ENCODE measurements around the gene BACH2. TPM values are rescaled to one million over a fixed set of nuclear protein-coding genes. Genes with fewer than 3 reads are reported as not detected.

BACH2 gene
- total RNA-seq, 4 donors from 2014 or later, result 9.3 to 34.5 (median 11.1) TPM

GRCh38 chr6:90000864-90001731 is 295.5 kb downstream of the BACH2 start:
- 81 to 82% methylated on average over 5 of the region's 5 CpGs for WGBS, 2 donors
- intact Hi-C loops (cut with DNase I; ENCODE audit: low total_unique reads), result no loop called here
- H3K4me3 ChIP-seq (ENCODE audit: low read depth, poor library complexity, severe bottlenecking), result no peak overlapping the region
- no peak for TF ChIP-seq CTCF (IDR thresholded peaks at IDR 0.05)
- no peak for TF ChIP-seq POLR2A (IDR thresholded peaks at IDR 0.05)
- DNase-seq (ENCODE audit: low spot score in 2 of 2), result no peak

GRCh38 chr6:89999945-90000825 is 296.5 kb downstream of the BACH2 start:
- no peak overlapping the region for H3K4me3 ChIP-seq (ENCODE audit: low read depth, poor library complexity, severe bottlenecking)
- intact Hi-C loops (cut with DNase I; ENCODE audit: low total_unique reads), result no loop called here
- TF ChIP-seq CTCF (IDR thresholded peaks at IDR 0.05), result no peak
- TF ChIP-seq POLR2A (IDR thresholded peaks at IDR 0.05), result no peak
- WGBS, 2 donors, result 51 to 69% methylated on average over 8 of the region's 8 CpGs
- no peak for DNase-seq (ENCODE audit: low spot score in 2 of 2)

- TF ChIP-seq CTCF (IDR thresholded peaks at IDR 0.05) (no peak), POLR2A (IDR thresholded peaks at IDR 0.05) (no peak)
- intact Hi-C loops (cut with DNase I; ENCODE audit: low total_unique reads), result no loop called here
- WGBS, 2 donors, result 18 to 21% methylated on average over 4 of the region's 4 CpGs
- H3K4me3 ChIP-seq (ENCODE audit: low read depth, poor library complexity, severe bottlenecking), result no peak overlapping the region
- DNase-seq (ENCODE audit: low spot score in 2 of 2), result peak; percentile 54 to 88
Measured at GRCh38 chr6:89999154-89999553, 297.5 kb downstream of the BACH2 start.

- intact Hi-C loops (cut with DNase I; ENCODE audit: low total_unique reads), result no loop called here
- H3K4me3 ChIP-seq (ENCODE audit: low read depth, poor library complexity, severe bottlenecking), result no peak overlapping the region
- WGBS, 2 donors, result 57 to 66% methylated on average over 6 of the region's 6 CpGs
- DNase-seq (ENCODE audit: low spot score in 2 of 2), result no peak
- TF ChIP-seq CTCF (IDR thresholded peaks at IDR 0.05) (no peak), POLR2A (IDR thresholded peaks at IDR 0.05) (no peak)
Measured at GRCh38 chr6:89997456-89998445, 298.9 kb downstream of the BACH2 start.

GRCh38 chr6:89993411-89993810 is 303.2 kb downstream of the BACH2 start:
- H3K4me3 ChIP-seq (ENCODE audit: low read depth, poor library complexity, severe bottlenecking), result no peak overlapping the region
- no peak for DNase-seq (ENCODE audit: low spot score in 2 of 2)
- 97 to 98% methylated on average over 3 of the region's 3 CpGs for WGBS, 2 donors
- TF ChIP-seq POLR2A (IDR thresholded peaks at IDR 0.05) (no peak), CTCF (IDR thresholded peaks at IDR 0.05) (no peak)
- intact Hi-C loops (cut with DNase I; ENCODE audit: low total_unique reads), result no loop called here
